Measurements from ENCODE around the gene SHTN1.

SHTN1 gene

DNA sequence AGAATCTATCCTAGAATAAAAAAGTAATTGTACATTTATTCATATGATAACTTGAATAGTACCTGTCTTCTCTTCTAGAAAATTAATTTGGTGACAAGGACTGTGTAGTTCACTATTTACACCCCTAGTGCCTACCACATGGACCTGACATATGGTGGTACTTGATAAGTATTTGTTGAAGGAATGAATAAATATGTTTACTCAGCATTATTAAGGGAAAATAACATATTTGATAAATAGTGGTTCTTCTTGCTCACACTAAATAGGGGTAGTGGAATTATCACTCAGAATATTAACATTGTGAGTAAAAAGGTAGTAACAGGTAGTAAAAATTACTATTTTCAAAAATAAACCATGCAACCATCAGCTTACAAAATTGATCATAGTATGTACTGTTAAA, 2.8 kb downstream of the SHTN1 start:
- FAIRE-seq (no peak), DNase-seq (ENCODE audit: insufficient read length, low spot score) (no peak)
- TF ChIP-seq TAF1 (IDR thresholded peaks at IDR 0.05; ENCODE audit: low read depth, low read length) (no peak), POU2F2 (IDR thresholded peaks at IDR 0.05; ENCODE audit: low read depth, low read length) (no peak), POLR2A (IDR thresholded peaks at IDR 0.05; ENCODE audit: low read depth, low read length) (no peak), PAX5 (IDR thresholded peaks at IDR 0.05; ENCODE audit: insufficient read depth, low read length, severe bottlenecking) (no peak), POLR2AphosphoS5 (IDR thresholded peaks at IDR 0.05; ENCODE audit: low read depth, low read length) (no peak), SPI1 (IDR thresholded peaks at IDR 0.05; ENCODE audit: low read depth, low read length) (no peak)

DNA sequence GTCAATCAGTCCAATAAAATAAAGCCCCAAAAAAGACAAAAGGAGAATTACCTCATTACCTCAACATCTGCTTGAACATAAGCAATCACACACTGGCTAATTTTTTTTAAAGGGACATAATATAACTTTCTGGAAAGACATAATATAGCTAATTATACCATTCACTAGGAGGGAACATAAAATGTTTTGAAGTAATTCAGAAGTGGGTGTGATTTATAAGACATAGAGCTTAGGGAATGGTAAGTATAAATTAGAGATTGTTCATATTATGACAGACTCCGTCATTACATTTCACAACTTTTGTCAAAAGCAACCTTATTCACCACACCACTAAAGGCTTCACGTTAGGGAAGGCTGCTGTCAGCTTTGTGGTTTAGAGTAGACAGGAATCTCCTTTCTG, 3.8 kb downstream of the SHTN1 start:
- FAIRE-seq (no peak), DNase-seq (ENCODE audit: insufficient read length, low spot score) (no peak)
- TF ChIP-seq SPI1 (IDR thresholded peaks at IDR 0.05; ENCODE audit: low read depth, low read length) (no peak), POLR2AphosphoS5 (IDR thresholded peaks at IDR 0.05; ENCODE audit: low read depth, low read length) (no peak), POU2F2 (IDR thresholded peaks at IDR 0.05; ENCODE audit: low read depth, low read length) (no peak), POLR2A (IDR thresholded peaks at IDR 0.05; ENCODE audit: low read depth, low read length) (no peak), PAX5 (IDR thresholded peaks at IDR 0.05; ENCODE audit: insufficient read depth, low read length, severe bottlenecking) (no peak), TAF1 (IDR thresholded peaks at IDR 0.05; ENCODE audit: low read depth, low read length) (no peak)

DNA sequence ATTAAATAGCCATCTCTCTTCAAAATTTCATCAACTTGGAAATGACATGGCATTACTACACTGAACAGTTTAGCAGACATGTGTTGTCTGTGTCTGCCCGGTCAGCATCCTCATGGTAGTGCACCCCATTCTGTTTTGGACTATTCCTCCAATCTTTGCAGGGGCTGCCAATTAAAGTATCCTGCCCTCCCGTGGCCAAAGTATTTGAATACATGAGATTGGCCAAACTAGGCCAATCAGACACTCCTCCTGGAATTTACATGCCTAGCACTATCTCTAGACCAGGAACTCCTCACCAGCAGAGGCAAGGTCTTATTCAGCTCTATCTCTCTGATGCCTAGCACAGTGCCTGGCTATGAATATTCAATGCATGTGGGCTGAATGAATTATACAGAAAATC, 4.4 kb downstream of the SHTN1 start:
- FAIRE-seq: no peak
- no peak for TF ChIP-seq POU2F2 (IDR thresholded peaks at IDR 0.05; ENCODE audit: low read depth, low read length)
- no peak for TF ChIP-seq SPI1 (IDR thresholded peaks at IDR 0.05; ENCODE audit: low read depth, low read length)
- no peak for TF ChIP-seq POLR2A (IDR thresholded peaks at IDR 0.05; ENCODE audit: low read depth, low read length)
- no peak for TF ChIP-seq POLR2AphosphoS5 (IDR thresholded peaks at IDR 0.05; ENCODE audit: low read depth, low read length)
- TF ChIP-seq PAX5 (IDR thresholded peaks at IDR 0.05; ENCODE audit: insufficient read depth, low read length, severe bottlenecking): no peak
- TF ChIP-seq TAF1 (IDR thresholded peaks at IDR 0.05; ENCODE audit: low read depth, low read length): no peak
- no peak for DNase-seq (ENCODE audit: insufficient read length, low spot score)

DNA sequence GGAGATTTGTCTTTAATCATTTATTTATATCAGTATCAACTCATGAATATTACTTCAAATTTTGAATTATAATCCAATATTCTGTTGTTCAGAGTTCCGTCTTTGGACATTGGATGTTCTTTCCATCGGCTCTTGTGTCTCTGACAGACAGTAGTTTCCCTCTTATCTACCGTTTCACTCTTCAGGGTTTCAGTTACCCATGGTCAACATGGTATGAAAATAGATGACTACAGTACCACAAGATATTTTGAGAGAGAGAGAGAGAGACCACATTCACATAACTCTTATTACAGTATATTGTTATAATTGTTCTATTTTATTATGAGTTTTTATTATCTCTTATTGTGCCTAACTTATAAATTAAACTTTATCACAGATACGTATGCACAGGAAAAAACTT, 6.8 kb downstream of the SHTN1 start:
- no peak for TF ChIP-seq SPI1 (IDR thresholded peaks at IDR 0.05; ENCODE audit: low read depth, low read length)
- no peak for TF ChIP-seq POLR2A (IDR thresholded peaks at IDR 0.05; ENCODE audit: low read depth, low read length)
- no peak for TF ChIP-seq TAF1 (IDR thresholded peaks at IDR 0.05; ENCODE audit: low read depth, low read length)
- DNase-seq (ENCODE audit: insufficient read length, low spot score): no peak
- no peak for FAIRE-seq

DNA sequence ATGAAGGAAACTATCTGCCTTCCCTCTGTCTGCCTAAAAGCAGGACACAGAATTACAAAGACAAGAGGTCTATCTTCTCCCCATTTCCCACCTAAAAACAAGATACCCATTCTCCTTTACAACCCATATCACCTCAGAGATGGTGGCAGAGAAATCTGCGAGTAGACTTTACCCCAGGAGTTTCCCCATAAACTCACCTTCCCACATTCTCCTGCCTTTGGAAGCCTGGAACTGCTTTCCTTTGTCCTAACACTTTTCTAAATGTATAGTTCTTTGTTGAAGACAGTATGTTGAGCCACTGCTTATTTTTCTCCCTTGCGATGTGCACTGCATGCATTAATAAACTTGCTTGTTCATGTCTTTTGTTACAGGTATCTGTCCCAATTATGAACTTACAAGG, 8.0 kb downstream of the SHTN1 start:
- DNase-seq (ENCODE audit: insufficient read length, low spot score): no peak
- no peak for FAIRE-seq
- TF ChIP-seq POU2F2 (IDR thresholded peaks at IDR 0.05; ENCODE audit: low read depth, low read length) (no peak), POLR2AphosphoS5 (IDR thresholded peaks at IDR 0.05; ENCODE audit: low read depth, low read length) (no peak), SPI1 (IDR thresholded peaks at IDR 0.05; ENCODE audit: low read depth, low read length) (no peak), PAX5 (IDR thresholded peaks at IDR 0.05; ENCODE audit: insufficient read depth, low read length, severe bottlenecking) (no peak), POLR2A (IDR thresholded peaks at IDR 0.05; ENCODE audit: low read depth, low read length) (no peak)

DNA sequence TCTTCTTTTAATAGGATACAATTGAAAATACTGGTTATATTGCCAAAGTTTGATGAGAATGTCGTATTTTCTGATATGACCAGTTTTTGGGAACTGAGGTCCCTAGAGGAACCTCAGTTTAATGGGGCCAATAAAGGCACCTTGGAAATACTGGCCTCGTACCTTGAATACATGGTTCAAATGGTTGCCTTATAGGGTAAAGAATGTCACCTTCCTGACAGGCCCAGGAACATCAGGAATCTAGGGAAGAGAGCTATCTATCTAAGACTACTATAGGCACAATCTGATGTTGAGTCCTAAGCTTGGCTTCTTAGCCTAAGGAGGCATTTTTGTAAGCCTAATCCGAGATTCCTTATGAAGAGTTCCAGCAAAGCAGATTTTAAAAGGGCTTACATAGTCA, 9.3 kb downstream of the SHTN1 start:
- TF ChIP-seq PAX5 (IDR thresholded peaks at IDR 0.05; ENCODE audit: insufficient read depth, low read length, severe bottlenecking) (no peak), POU2F2 (IDR thresholded peaks at IDR 0.05; ENCODE audit: low read depth, low read length) (no peak), POLR2AphosphoS5 (IDR thresholded peaks at IDR 0.05; ENCODE audit: low read depth, low read length) (no peak)
- DNase-seq (ENCODE audit: insufficient read length, low spot score) (no peak), FAIRE-seq (no peak)

DNA sequence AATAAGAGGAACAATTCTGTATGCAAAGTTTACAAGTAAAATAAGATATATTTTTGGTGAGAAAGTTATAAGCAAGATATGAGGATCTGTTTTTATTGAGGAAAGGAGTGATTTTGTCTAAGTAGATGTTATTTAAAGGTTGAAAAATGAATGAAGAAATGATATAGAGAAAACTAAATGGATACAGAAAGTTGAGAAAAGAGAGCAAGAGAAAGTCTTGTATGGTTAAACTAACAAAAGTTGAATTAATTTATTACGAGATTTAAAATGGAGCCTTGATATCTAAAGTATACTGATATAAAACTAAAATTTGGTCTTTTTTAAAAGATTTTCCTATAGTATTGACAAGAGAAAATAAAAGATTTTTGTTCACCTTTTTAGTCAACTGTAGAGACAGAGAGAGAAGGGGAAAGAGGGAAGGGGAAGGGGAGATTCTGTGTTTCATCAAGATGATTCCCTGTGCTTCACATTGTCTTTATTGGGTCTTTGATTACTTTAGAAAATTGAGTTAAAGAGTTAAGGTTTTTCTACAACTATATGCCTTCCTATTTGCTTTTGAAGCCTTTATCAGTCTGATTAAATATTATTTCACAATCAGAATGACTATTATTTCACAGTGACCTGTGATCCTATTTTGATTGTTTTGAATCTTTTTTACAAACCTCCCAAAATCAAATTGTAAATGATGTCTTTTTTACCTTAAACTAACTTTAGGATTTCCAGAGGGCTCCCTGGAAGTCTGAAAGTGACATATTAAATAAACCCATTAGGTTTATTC, 10.7 kb downstream of the SHTN1 start:
- FAIRE-seq (no peak), DNase-seq (ENCODE audit: insufficient read length, low spot score) (no peak)
- TF ChIP-seq POU2F2 (IDR thresholded peaks at IDR 0.05; ENCODE audit: low read depth, low read length): no peak

DNA sequence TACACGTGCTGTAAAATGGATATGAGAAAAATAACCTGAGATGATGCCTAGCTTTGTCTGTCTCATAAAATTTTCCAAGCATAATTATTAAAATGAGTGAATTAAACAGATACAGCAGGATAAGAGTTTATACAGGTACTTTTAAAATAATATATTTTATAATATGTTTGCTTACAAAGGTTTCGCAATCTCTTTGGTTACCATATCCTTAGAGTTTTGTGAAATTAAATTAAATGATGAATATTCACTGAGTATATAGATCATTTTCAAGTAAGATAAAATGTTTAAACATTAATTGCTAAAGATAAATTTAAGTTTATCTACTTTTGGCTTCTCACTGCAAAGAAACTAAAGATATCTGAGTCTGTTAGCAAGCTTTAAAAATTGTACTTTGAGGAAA, 11.4 kb downstream of the SHTN1 start:
- DNase-seq (ENCODE audit: insufficient read length, low spot score): no peak
- FAIRE-seq: no peak
- TF ChIP-seq PAX5 (IDR thresholded peaks at IDR 0.05; ENCODE audit: insufficient read depth, low read length, severe bottlenecking) (no peak), SPI1 (IDR thresholded peaks at IDR 0.05; ENCODE audit: low read depth, low read length) (no peak), POLR2A (IDR thresholded peaks at IDR 0.05; ENCODE audit: low read depth, low read length) (no peak), POU2F2 (IDR thresholded peaks at IDR 0.05; ENCODE audit: low read depth, low read length) (no peak), POLR2AphosphoS5 (IDR thresholded peaks at IDR 0.05; ENCODE audit: low read depth, low read length) (no peak), TAF1 (IDR thresholded peaks at IDR 0.05; ENCODE audit: low read depth, low read length) (no peak)

DNA sequence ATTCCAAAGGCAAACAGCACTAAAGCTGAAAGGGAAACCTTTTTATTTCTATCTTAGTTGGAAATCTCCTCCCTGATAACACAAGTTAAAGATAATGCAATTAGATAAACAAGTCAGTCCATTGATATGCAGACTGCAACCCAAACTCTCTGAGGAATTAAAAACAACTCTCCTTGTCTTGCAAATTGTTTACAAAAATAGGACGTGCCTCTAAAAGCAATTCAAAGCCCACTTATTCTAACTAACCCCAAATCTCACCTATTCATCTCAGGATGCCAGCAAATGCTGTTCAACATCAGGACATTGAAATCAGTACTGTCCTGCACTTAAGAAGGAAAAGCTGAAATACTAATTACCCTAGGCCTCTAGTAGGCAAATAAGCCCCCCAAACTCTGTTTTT, 12.8 kb downstream of the SHTN1 start:
- FAIRE-seq (no peak), DNase-seq (ENCODE audit: insufficient read length, low spot score) (no peak)
- no peak for TF ChIP-seq TAF1 (IDR thresholded peaks at IDR 0.05; ENCODE audit: low read depth, low read length)
- TF ChIP-seq SPI1 (IDR thresholded peaks at IDR 0.05; ENCODE audit: low read depth, low read length): no peak
- no peak for TF ChIP-seq PAX5 (IDR thresholded peaks at IDR 0.05; ENCODE audit: insufficient read depth, low read length, severe bottlenecking)
- no peak for TF ChIP-seq POLR2A (IDR thresholded peaks at IDR 0.05; ENCODE audit: low read depth, low read length)
- no peak for TF ChIP-seq POU2F2 (IDR thresholded peaks at IDR 0.05; ENCODE audit: low read depth, low read length)
- TF ChIP-seq POLR2AphosphoS5 (IDR thresholded peaks at IDR 0.05; ENCODE audit: low read depth, low read length): no peak

DNA sequence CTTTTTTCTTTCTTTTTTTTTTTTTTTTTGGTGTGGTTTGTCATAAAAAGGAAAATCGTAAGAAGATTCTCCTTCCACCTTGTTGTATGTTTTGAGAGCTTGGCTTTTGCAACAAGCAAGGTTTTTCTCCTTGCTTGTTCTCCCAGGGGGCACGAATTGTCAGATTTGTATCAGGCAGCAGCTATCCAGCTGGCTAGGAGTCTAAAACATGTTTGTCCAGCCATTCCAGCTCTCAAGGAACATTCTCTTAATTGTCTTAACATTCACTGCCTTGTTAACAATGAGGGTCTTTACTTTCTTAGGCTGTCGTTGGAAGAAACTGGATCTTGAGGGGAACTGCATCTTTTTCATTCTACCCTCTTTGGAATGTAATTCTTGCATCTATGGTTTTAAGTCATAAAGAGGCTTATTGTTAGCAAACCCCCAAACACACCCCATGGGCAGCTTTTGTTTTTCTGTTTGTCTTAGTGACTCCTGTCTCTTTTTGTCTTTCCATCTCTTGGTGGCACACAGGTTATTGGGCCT, 14.6 kb downstream of the SHTN1 start:
- no peak for DNase-seq (ENCODE audit: insufficient read length, low spot score)
- TF ChIP-seq POLR2AphosphoS5 (IDR thresholded peaks at IDR 0.05; ENCODE audit: low read depth, low read length) (no peak), POLR2A (IDR thresholded peaks at IDR 0.05; ENCODE audit: low read depth, low read length) (no peak), SPI1 (IDR thresholded peaks at IDR 0.05; ENCODE audit: low read depth, low read length) (no peak), POU2F2 (IDR thresholded peaks at IDR 0.05; ENCODE audit: low read depth, low read length) (no peak), TAF1 (IDR thresholded peaks at IDR 0.05; ENCODE audit: low read depth, low read length) (no peak), PAX5 (IDR thresholded peaks at IDR 0.05; ENCODE audit: insufficient read depth, low read length, severe bottlenecking) (no peak)
- no peak for FAIRE-seq

All from GM12891 (cell line).